GM12891 (cell line): Measurements from ENCODE around the gene BCAN.

ENCODE experiments used
- PAX5 ChIP-seq: IDR thresholded peaks from 2 replicates; pipeline ENCODE4 v1.6.1; 2011; ENCODE audit warnings: low read length, moderate library complexity, mild to moderate bottlenecking; ENCODE audit not compliant: insufficient read depth, severe bottlenecking
- POLR2A ChIP-seq: IDR thresholded peaks from 2 replicates; pipeline ENCODE4 v1.6.1; 2011; ENCODE audit warnings: low read depth, low read length, control low read depth
- POLR2AphosphoS5 ChIP-seq: IDR thresholded peaks from 2 replicates; pipeline ENCODE4 v1.6.1; 2011; ENCODE audit warnings: low read depth, low read length, control low read depth
- POU2F2 ChIP-seq: IDR thresholded peaks from 2 replicates; pipeline ENCODE4 v1.6.1; 2011; ENCODE audit warnings: low read depth, mild to moderate bottlenecking, control low read depth, low read length, moderate library complexity
- SPI1 ChIP-seq: IDR thresholded peaks from 2 replicates; pipeline ENCODE4 v1.6.1; 2011; ENCODE audit warnings: low read depth, low read length, control low read depth
- TAF1 ChIP-seq: IDR thresholded peaks from 2 replicates; pipeline ENCODE4 v1.6.1; 2011; ENCODE audit warnings: low read depth, low read length, control low read depth

GRCh38 chr1:156704930-156705320 lies 63.0 kb downstream of the BCAN start:
- TF ChIP-seq POLR2A (no peak), POLR2AphosphoS5 (no peak), SPI1 (no peak), TAF1 (no peak), POU2F2 (no peak), PAX5 (no peak)
